Stimulated activated CD4-positive, alpha-beta T cell treated with anti-CD3 and anti-CD28 coated beads, Interleukin-12 subunit alpha, Interleukin-12 subunit beta, amount 100 ng/mL, for 4 hours (primary cell): ENCODE measurements around the gene IL6ST.

Experiments
- DNase-seq: peaks from one replicate; pipeline ENCODE4 v3.0.0-alpha.2; 2020

IL6ST gene

GRCh38 chr5:55917402-55918086 lies 77.2 kb downstream of the IL6ST start:
- no peak for DNase-seq

- no peak for DNase-seq
Observed at GRCh38 chr5:55916986-55917385, 77.8 kb downstream of the IL6ST start.

GRCh38 chr5:55915783-55916182 lies 79.0 kb downstream of the IL6ST start:
- DNase-seq, result no peak

DNA sequence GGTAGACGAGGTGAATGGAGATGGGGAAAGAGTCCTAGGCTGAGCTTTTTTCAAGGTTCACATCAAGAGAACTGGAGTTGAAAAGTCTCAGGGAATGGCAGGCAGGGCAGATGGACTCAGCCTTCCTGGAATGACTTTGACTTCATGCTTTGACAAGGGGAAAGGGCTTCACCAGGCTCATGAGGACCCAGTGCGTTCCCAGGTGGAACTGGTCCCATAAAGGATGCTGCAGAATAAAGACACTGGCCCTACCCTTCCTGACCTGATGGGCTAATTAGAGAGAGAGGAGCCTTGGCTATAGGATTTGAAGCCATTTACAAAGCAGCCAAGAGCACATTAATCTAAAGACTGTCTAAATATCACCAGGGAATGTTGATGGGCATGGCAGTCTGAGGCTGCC lies 79.8 kb downstream of the IL6ST start:
- no peak for DNase-seq

DNA sequence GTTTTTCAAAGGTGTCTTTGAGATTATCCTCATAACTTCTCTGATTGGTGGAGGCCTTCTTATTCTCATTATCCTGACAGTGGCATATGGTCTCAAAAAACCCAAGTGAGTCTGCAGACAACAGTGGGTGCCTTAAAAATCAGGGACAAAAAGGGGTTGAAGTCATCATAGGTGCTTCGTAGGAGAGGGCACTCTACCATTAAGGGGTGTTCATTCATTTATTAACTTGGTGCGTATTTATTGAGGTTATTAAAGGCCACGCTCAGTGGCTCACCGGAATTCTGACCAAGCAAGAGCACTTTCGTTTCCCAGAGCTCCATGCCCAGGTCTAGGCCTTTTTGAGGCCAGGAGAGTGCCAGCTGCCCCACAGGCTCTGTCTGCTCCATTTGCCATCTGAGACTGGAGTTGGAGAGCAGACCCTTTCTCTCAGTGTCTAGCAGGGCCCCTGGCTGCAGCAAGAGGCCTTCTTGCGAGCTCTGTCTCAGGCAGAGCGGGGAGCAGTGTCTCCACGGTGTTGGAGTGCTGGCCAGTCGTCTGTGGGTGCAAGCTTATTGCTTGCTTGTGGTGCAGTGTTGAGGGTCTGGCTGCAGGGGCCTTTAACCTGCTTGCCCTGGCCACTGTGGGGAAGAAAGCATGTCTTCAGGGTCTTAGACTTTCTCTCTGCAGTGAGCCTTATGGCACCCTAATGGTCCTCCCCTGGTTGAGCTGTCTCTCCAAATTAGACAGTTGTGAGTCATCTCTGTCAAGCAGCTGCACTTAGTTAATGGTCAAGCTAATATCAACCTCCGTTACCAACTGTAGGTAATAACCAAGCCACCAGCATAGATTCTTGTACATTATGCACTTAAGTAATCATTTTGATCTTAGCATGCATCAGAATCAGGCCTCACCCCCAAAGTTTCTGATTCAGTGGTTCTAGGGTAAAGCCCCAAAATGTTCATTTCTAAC lies 81.0 kb downstream of the IL6ST start:
- DNase-seq, result no peak

GRCh38 chr5:55911784-55912653 lies 82.7 kb downstream of the IL6ST start:
- DNase-seq, result no peak

GRCh38 chr5:55908804-55909203 lies 86.0 kb downstream of the IL6ST start:
- DNase-seq, result no peak

DNA sequence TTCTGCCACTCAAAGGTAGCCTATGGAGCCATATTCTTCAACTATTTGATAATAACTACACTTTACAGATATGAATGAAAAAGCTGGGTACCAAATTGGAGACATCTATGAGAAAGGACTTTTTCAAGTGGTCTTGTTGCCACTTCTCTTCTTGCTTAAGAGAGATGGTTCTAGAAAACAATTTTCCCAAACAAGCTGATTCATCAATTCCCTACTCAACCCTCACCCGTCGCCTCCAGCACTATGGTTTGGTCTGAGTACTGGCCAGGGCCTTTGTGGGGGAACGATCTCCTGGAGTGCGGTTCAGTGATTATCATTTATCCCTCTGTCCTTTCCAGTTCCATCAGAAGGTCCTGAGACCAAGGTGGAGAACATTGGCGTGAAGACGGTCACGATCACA lies 86.8 kb downstream of the IL6ST start:
- no peak for DNase-seq

DNA sequence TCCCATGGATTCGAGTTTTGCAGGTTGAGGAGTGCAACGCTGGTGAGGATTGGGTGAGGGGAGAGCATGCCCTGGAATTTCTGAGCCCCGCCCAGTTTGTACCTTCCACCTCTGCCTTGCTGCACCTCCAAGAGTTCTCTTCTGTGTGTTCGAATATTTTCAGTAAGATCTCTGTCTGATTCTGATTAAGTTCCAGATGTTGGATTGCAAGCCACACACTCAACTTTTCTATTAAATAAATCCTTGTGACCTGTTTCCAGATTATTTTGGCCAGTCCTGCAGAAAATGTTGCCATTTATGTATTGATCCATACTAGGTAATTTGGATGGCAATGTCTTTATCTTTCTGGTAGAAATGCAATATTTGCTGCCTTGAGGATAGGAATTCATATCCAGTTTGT lies 89.5 kb downstream of the IL6ST start:
- no peak for DNase-seq

DNA sequence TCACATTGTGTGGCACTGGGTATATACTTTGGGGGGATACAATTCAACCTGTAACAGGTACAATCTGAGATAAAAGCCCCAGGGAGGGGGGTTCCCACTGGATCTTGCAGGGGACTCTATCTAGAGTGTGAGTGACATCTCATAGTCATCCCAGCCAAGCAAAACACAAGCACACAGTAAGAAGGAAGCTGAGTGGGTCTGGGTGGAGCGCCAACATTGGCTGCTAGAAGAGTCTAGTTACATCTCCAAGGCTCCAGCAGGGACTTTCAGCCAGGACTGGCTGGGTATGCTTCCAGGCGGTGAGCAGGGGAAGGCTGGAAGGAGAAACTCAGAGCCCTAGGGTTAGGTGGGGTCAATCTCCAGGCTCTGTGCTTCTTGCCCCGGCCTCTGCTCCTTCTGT lies 90.6 kb downstream of the IL6ST start:
- DNase-seq, result no peak

GRCh38 chr5:55903121-55903701 lies 91.6 kb downstream of the IL6ST start:
- DNase-seq, result peak; percentile 47

DNA sequence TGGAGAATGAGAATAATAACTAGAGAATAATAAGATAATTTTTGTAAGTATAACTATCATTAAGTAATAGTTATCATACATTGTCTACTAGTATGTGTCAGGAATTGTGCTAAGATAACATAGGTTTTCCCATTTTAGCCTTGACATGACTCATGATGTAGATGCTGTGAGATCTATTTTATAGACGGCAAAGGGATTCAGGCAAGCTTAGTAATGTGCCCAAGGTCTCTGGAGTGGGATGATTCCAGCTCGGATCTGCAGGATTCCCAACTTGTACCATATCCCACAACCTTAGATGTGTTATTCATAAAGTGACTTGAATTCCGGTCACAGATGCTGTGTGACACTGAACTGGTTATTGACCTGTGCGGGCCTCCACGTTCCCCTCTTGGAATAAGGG lies 92.1 kb downstream of the IL6ST start:
- no peak for DNase-seq

- no peak for DNase-seq
Observed at GRCh38 chr5:55900776-55901175, 94.0 kb downstream of the IL6ST start.

DNA sequence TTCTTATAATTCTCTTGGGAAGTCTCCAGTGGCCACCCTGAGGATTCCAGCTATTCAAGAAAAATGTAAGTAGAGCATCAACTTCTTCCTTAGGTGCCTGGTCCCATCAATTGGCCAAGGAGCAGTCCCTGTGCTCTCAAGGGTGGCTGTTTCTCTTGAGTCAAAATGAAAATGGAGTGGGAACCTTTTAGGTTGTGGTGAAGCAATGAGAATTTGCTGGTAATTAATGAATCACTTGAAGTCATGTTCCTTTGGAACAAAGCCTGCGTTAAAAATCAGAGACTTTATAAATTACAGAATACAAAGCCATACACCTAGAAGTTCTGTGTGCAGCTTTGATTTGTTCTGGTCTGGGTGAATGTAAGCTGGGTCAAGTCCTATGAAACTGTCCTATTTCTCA lies 94.7 kb downstream of the IL6ST start:
- DNase-seq, result no peak

GRCh38 chr5:55899344-55899743 lies 95.4 kb downstream of the IL6ST start:
- no peak for DNase-seq

DNA sequence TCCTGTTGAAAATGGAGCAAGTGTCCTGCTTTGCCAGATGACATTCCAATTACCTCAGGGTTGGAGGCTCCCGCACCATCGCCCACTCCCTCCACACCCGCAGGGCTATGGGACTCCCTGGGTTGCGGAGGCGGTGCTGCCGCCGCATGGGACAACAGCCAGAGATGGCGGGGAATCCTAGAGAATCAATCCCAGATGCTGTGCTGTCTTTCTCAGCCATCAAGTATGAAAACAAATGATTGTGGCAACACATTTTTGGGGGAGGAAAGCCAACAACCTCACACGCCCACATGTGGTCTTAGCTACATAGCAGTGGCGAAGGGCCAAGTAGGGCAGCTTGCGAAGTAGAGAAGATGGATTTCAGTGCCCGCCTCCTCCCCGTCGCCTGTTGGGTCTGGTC lies 96.9 kb downstream of the IL6ST start:
- DNase-seq, result no peak

- DNase-seq, result no peak
Observed at GRCh38 chr5:55897206-55897894, 97.4 kb downstream of the IL6ST start.

GRCh38 chr5:55896663-55897062 lies 98.1 kb downstream of the IL6ST start:
- no peak for DNase-seq

GRCh38 chr5:55896238-55896637 lies 98.5 kb downstream of the IL6ST start:
- no peak for DNase-seq

DNA sequence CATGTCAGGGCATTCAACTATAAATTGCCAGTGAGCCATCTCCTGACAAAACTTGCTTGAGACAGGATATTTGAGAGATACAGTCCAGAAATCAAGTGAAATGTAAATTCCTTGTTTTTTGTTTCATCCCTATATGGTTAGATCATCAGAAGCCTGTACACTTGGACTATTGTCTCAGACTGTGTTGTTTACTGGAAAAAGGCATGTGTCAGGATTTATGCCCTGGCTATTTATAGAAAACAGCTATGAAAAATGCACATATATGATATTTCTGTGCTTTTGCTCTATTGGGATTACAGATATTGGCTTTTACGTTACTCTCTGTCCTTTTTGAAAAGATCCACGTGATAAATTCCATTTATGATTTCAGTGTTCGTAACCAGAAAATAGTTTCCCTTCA lies 99.4 kb downstream of the IL6ST start:
- no peak for DNase-seq

DNA sequence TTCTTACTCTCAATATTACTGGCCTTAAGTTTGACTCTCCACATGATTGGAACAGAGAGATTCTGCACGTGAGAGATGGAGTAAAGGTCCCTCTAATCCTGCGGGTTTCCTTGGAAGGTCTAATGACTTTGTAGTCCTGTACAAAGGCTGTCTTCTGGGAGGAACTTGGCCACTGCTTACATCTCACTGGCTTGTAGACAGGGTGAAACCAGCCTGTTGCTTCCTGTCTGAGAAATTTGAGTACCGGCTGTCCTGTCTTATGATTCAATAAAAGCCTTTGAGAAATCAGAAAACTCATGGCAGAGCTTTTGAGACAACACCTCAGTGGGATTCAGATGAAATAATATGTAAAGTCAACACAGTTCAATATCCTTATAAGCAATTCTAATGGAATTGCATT lies 100.6 kb downstream of the IL6ST start:
- DNase-seq, result no peak

- no peak for DNase-seq
Observed at GRCh38 chr5:55892479-55892878, 102.3 kb downstream of the IL6ST start.
